Trophoblast cell (in vitro differentiated cells and primary cell): ENCODE data around the gene PTF1A. TPM values are rescaled to one million over a fixed set of nuclear protein-coding genes. Genes with fewer than 3 reads are reported as not detected.

Experiments
- DNase-seq, 2 donors: peaks; one replicate each; pipeline ENCODE4 v3.0.0-alpha.2; 2016
- H2AFZ ChIP-seq: 2 replicates; pipeline ENCODE4 v1.6.1; 2013; ENCODE audit warnings: low read length, moderate library complexity, mild to moderate bottlenecking; ENCODE audit not compliant: insufficient read depth, poor library complexity
- H2AK5ac ChIP-seq: 2 replicates; pipeline ENCODE4 v1.6.1; 2013; ENCODE audit warnings: mild to moderate bottlenecking, low read length
- H2BK120ac ChIP-seq: 2 replicates; pipeline ENCODE4 v1.6.1; 2013; ENCODE audit warnings: low read length, mild to moderate bottlenecking, moderate library complexity; ENCODE audit not compliant: insufficient read depth, poor library complexity
- H2BK12ac ChIP-seq: 2 replicates; pipeline ENCODE4 v1.6.1; 2013; ENCODE audit warnings: mild to moderate bottlenecking, low read length, moderate library complexity
- H2BK5ac ChIP-seq: 2 replicates; pipeline ENCODE4 v1.6.1; 2013; ENCODE audit warnings: low read length, low read depth, moderate library complexity, mild to moderate bottlenecking; ENCODE audit not compliant: poor library complexity
- H3K14ac ChIP-seq: 2 replicates; pipeline ENCODE4 v1.6.1; 2013; ENCODE audit warnings: mild to moderate bottlenecking, low read length
- H3K18ac ChIP-seq: 2 replicates; pipeline ENCODE4 v1.6.1; 2013; ENCODE audit warnings: mild to moderate bottlenecking, low read length
- H3K23ac ChIP-seq: 2 replicates; pipeline ENCODE4 v1.6.1; 2013; ENCODE audit warnings: low read length
- H3K27ac ChIP-seq: 2 replicates; pipeline ENCODE4 v1.5.1; 2013; ENCODE audit warnings: low read depth, mild to moderate bottlenecking, inconsistent platforms, low read length, moderate library complexity
- H3K27me3 ChIP-seq: 2 replicates; pipeline ENCODE4 v1.6.1; 2013; ENCODE audit warnings: inconsistent platforms, mild to moderate bottlenecking, low read length, moderate library complexity; ENCODE audit not compliant: insufficient read depth
- H3K36me3 ChIP-seq, 2 experiments: 1 replicate in 1 of 2; 2 replicates in 1 of 2; pipeline ENCODE4 v1.6.1; 2013; ENCODE audit warnings: low read length in 2 of 2, mild to moderate bottlenecking in 2 of 2, moderate library complexity in 1 of 2; ENCODE audit not compliant: insufficient read depth in 2 of 2, control insufficient read depth in 1 of 2
- H3K4ac ChIP-seq: 2 replicates; pipeline ENCODE4 v1.6.1; 2013; ENCODE audit warnings: low read depth, mild to moderate bottlenecking, low read length, moderate library complexity
- H3K4me1 ChIP-seq, 2 experiments: 1 replicate in 1 of 2; 2 replicates in 1 of 2; pipeline ENCODE4 v1.6.1; 2013; ENCODE audit warnings: low read length in 2 of 2, mild to moderate bottlenecking in 2 of 2, moderate library complexity in 1 of 2; ENCODE audit not compliant: insufficient read depth in 2 of 2, control insufficient read depth in 1 of 2
- H3K4me2 ChIP-seq: 2 replicates; pipeline ENCODE4 v1.6.1; 2013; ENCODE audit warnings: inconsistent platforms, mild to moderate bottlenecking, low read length, moderate library complexity
- H3K4me3 ChIP-seq: 2 replicates; pipeline ENCODE4 v1.5.1; 2013; ENCODE audit warnings: mild to moderate bottlenecking, low read depth, low read length, inconsistent platforms
- H3K79me1 ChIP-seq: one replicate; pipeline ENCODE4 v1.6.1; 2013; ENCODE audit warnings: low read length
- H3K79me2 ChIP-seq: 2 replicates; pipeline ENCODE4 v1.6.1; 2013; ENCODE audit warnings: low read length, mild to moderate bottlenecking; ENCODE audit not compliant: control insufficient read depth, insufficient read depth, poor library complexity
- H3K9ac ChIP-seq: 2 replicates; pipeline ENCODE4 v1.6.1; 2013; ENCODE audit warnings: mild to moderate bottlenecking, low read length
- H3K9me3 ChIP-seq: 2 replicates; pipeline ENCODE4 v1.6.1; 2013; ENCODE audit warnings: low read depth, mild to moderate bottlenecking, control low read depth, inconsistent platforms, low read length; ENCODE audit not compliant: insufficient read depth
- H4K12ac ChIP-seq: 2 replicates; pipeline ENCODE4 v1.6.1; 2013; ENCODE audit warnings: low read depth, mild to moderate bottlenecking, low read length, moderate library complexity
- H4K8ac ChIP-seq: 2 replicates; pipeline ENCODE4 v1.6.1; 2013; ENCODE audit warnings: low read depth, mild to moderate bottlenecking, low read length, moderate library complexity
- H4K91ac ChIP-seq: one replicate; pipeline ENCODE4 v1.6.1; 2013; ENCODE audit warnings: low read depth, mild to moderate bottlenecking, low read length, moderate library complexity
- WGBS: extraction: QIAGEN DNeasy Blood & Tissue Kit; methylation state at CpG from one replicate; pipeline ENCODE4 v1.1.7; 2013; ENCODE audit warnings: missing lambda C conversion rate; ENCODE audit not compliant: insufficient read length, insufficient coverage; ENCODE audit errors: extremely low coverage; 5-methylcytosine and 5-hydroxymethylcytosine counted together
- polyA plus RNA-seq: library from polyadenylated mRNA; stranded (reverse); fragments of 200-250 nt; gene quantifications from 2 replicates; pipeline ENCODE4 v1.2.3, GENCODE V29; 2013

Gene PTF1A
- polyA plus RNA-seq: 0.05 TPM in 1 of 2 replicates, not detected in the other

GRCh38 chr10:23191764-23192711 lies at the start of gene PTF1A:
TSS of gene PTF1A (plus strand) at chr10:23192312. CDS start at chr10:23192531, 219 bp downstream.
- H3K9ac ChIP-seq: no peak within 1 kb of the TSS
- no CpG with 5 or more reads among the region's 107 CpGs for WGBS
- H3K4me2 ChIP-seq: peak within 1 kb of the TSS; percentile 26
- H3K4me1 ChIP-seq: peaks cover 2 to 10% of the 10 kb centered on the region in 2 experiments
- H3K27ac ChIP-seq: no peak within 1 kb of the TSS
- peak within 1 kb of the TSS; percentile 21 for H2AFZ ChIP-seq
- H3K9me3 ChIP-seq: peaks cover 13% of the 10 kb centered on the region
- peak within 1 kb of the TSS; percentile 57 for H3K4me3 ChIP-seq
- H3K4ac ChIP-seq: no peak within 1 kb of the TSS
- H3K79me2 ChIP-seq: no peaks in the 10 kb centered on the region
- no peak within 1 kb of the TSS for H2BK120ac ChIP-seq
- no peak within 1 kb of the TSS for H2BK5ac ChIP-seq
- H4K12ac ChIP-seq: no peak within 1 kb of the TSS
- DNase-seq: no peak
- no peak within 1 kb of the TSS for H4K8ac ChIP-seq
- no peaks in the 10 kb centered on the region for H3K79me1 ChIP-seq
- peaks cover 84% of the 10 kb centered on the region for H3K27me3 ChIP-seq
- no peak within 1 kb of the TSS for H2AK5ac ChIP-seq
- H3K23ac ChIP-seq: no peak within 1 kb of the TSS
- no peak within 1 kb of the TSS for H3K14ac ChIP-seq
- no peaks in the 10 kb centered on the region for H3K36me3 ChIP-seq
- H3K18ac ChIP-seq: no peak within 1 kb of the TSS
- H2BK12ac ChIP-seq: no peak within 1 kb of the TSS
- no peak within 1 kb of the TSS for H4K91ac ChIP-seq

GRCh38 chr10:23146258-23146657 lies 45.9 kb upstream of the PTF1A start:
- no peaks in the 10 kb centered on the region for H3K79me2 ChIP-seq
- H3K4ac ChIP-seq: no peak overlapping the region
- H2BK12ac ChIP-seq: no peak overlapping the region
- no peak overlapping the region for H2AK5ac ChIP-seq
- H3K79me1 ChIP-seq: no peaks in the 10 kb centered on the region
- no peaks in the 10 kb centered on the region for H3K36me3 ChIP-seq
- H3K4me3 ChIP-seq: no peak overlapping the region
- no peak overlapping the region for H3K23ac ChIP-seq
- H4K91ac ChIP-seq: no peak overlapping the region
- H3K14ac ChIP-seq: no peak overlapping the region
- DNase-seq: no peak
- no peak overlapping the region for H3K27ac ChIP-seq
- no peaks in the 10 kb centered on the region for H3K27me3 ChIP-seq
- WGBS: no CpG with 5 or more reads among the region's 9 CpGs
- H3K18ac ChIP-seq: no peak overlapping the region
- H2AFZ ChIP-seq: no peak overlapping the region
- H2BK120ac ChIP-seq: no peak overlapping the region
- no peak overlapping the region for H4K12ac ChIP-seq
- no peak overlapping the region for H3K9ac ChIP-seq
- peaks cover 2% of the 10 kb centered on the region for H3K9me3 ChIP-seq
- H2BK5ac ChIP-seq: no peak overlapping the region
- H3K4me1 ChIP-seq: peaks cover 0 to 5% of the 10 kb centered on the region in 2 experiments
- no peak overlapping the region for H4K8ac ChIP-seq
- H3K4me2 ChIP-seq: no peak overlapping the region

- Histone ChIP-seq H4K12ac (no peak overlapping the region), H3K23ac (no peak overlapping the region), H2BK120ac (no peak overlapping the region), H3K14ac (no peak overlapping the region), H2AFZ (no peak overlapping the region), H2BK12ac (no peak overlapping the region), H3K4me1 (peaks cover 0 to 5% of the 10 kb centered on the region in 2 experiments), H3K79me1 (no peaks in the 10 kb centered on the region), H3K36me3 (no peaks in the 10 kb centered on the region), H3K18ac (no peak overlapping the region), H3K27ac (no peak overlapping the region), H3K27me3 (no peaks in the 10 kb centered on the region), H3K9me3 (peaks cover 2% of the 10 kb centered on the region), H3K4ac (no peak overlapping the region), H2BK5ac (no peak overlapping the region), H3K4me2 (no peak overlapping the region), H3K4me3 (no peak overlapping the region), H4K8ac (no peak overlapping the region), H3K79me2 (no peaks in the 10 kb centered on the region), H4K91ac (no peak overlapping the region), H2AK5ac (no peak overlapping the region), H3K9ac (no peak overlapping the region)
- whole genome bisulfite sequencing: no CpG with 5 or more reads among the region's 6 CpGs
- DNase-seq: no peak
Measured at GRCh38 chr10:23147035-23147434, 45.1 kb upstream of the PTF1A start.

- no CpG with 5 or more reads among the region's 19 CpGs for WGBS
- Histone ChIP-seq H4K8ac (no peak overlapping the region), H3K4me2 (no peak overlapping the region), H2BK12ac (no peak overlapping the region), H2BK120ac (no peak overlapping the region), H3K27me3 (no peaks in the 10 kb centered on the region), H3K27ac (no peak overlapping the region), H3K79me1 (no peaks in the 10 kb centered on the region), H3K18ac (no peak overlapping the region), H3K4ac (no peak overlapping the region), H2AFZ (no peak overlapping the region), H3K14ac (no peak overlapping the region), H4K12ac (no peak overlapping the region), H3K9me3 (peaks cover 2% of the 10 kb centered on the region), H3K9ac (no peak overlapping the region), H3K36me3 (no peaks in the 10 kb centered on the region), H2BK5ac (no peak overlapping the region), H4K91ac (no peak overlapping the region), H3K23ac (no peak overlapping the region), H3K79me2 (no peaks in the 10 kb centered on the region), H2AK5ac (no peak overlapping the region), H3K4me1 (peaks cover 0 to 5% of the 10 kb centered on the region in 2 experiments), H3K4me3 (peak overlapping the region; percentile 25)
- DNase-seq: no peak
Measured at GRCh38 chr10:23148214-23148613, 43.9 kb upstream of the PTF1A start.
